Activated CD4-positive, alpha-beta T cell treated with anti-CD3 and anti-CD28 coated beads, Interleukin-2, amount 50 U/mL, for 1 hour (primary cell): ENCODE measurements around the gene COX20.

ENCODE experiments used
- DNase-seq: peaks from one replicate; pipeline ENCODE4 v3.0.0-alpha.2; 2020

COX20 gene

DNA sequence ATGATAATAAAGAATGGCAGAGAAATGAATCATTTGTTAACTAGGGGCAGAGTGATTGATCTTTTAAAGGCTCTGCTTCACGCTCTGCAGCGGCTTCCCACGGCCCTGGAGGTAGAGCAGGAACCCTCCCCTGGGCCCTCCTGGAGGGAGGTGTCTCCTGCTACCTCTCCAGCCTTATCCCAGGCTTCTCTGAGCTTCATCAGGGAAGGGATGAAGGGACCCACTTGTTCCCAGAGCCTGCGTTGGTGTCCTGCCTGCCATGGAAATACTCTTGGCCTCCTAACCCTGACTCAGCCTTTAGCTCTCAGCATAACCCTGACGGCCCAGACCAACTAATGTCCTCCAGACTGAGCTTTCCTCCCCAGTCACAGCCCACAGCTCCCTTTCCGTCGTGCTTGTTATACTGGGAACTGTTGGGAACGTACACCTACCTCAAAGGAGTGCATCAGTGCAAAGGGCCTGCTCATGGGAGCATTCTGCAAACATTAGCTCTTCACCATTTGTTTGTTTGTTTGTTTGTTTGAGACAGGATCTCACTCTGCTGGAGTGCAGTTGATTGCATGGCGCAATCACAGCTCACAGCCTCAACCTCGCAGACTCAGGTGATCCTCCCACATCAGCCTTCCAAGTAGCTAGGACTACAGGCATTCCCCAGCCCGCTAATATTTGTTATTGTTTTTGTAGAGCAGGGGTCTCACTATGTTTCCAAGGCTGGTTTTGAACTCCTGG, 46.3 kb downstream of the COX20 start:
- DNase-seq = no peak

- no peak for DNase-seq
Observed at GRCh38 chr1:244887281-244887680, 51.8 kb downstream of the COX20 start.

GRCh38 chr1:244893836-244894235, 58.4 kb downstream of the COX20 start:
- no peak for DNase-seq
